Neural progenitor cell (in vitro differentiated cells): ENCODE measurements around the gene WDR74. TPM values are rescaled to one million over a fixed set of nuclear protein-coding genes. Genes with fewer than 3 reads are reported as not detected.
A peak's percentile ranks its signal among the peaks of the same experiment; 100 is the strongest.

Experiments
- DNase-seq: peaks from one replicate; pipeline ENCODE4 v3.0.0-alpha.2; 2016; ENCODE audit warnings: low spot score
- H2AFZ ChIP-seq: fragments of 200-600 bp; sonication (generic); replicated peaks from 2 replicates; pipeline ENCODE4 v1.6.1; 2016; ENCODE audit warnings: antibody characterized with exemption
- H3F3A ChIP-seq: fragments of 200-600 bp; sonication (generic); 2 replicates; pipeline ENCODE4 v1.6.1; 2016; ENCODE audit warnings: antibody characterized with exemption, low read depth
- H3K27ac ChIP-seq: fragments of 200-600 bp; sonication (generic); 2 replicates; pipeline ENCODE4 v1.5.1; 2016; ENCODE audit warnings: mild to moderate bottlenecking
- H3K27me3 ChIP-seq: fragments of 200-600 bp; sonication (generic); 2 replicates; pipeline ENCODE4 v1.6.1; 2016; ENCODE audit warnings: mild to moderate bottlenecking, moderate library complexity
- H3K36me3 ChIP-seq: fragments of 200-600 bp; sonication (generic); 2 replicates; pipeline ENCODE4 v1.5.1; 2016
- H3K4me1 ChIP-seq: fragments of 200-600 bp; sonication (generic); 2 replicates; pipeline ENCODE4 v1.6.1; 2016; ENCODE audit warnings: mixed run types
- H3K4me2 ChIP-seq: fragments of 200-600 bp; sonication (generic); 2 replicates; pipeline ENCODE4 v1.6.1; 2016
- H3K4me3 ChIP-seq: fragments of 200-600 bp; sonication (generic); 2 replicates; pipeline ENCODE4 v1.5.1; 2016
- H3K79me2 ChIP-seq: fragments of 200-600 bp; sonication (generic); 2 replicates; pipeline ENCODE4 v1.6.1; 2016; ENCODE audit warnings: low read depth
- H3K9ac ChIP-seq: fragments of 200-600 bp; sonication (generic); 2 replicates; pipeline ENCODE4 v1.6.1; 2016
- H3K9me3 ChIP-seq: fragments of 200-600 bp; sonication (generic); 2 replicates; pipeline ENCODE4 v1.5.1; 2016; ENCODE audit warnings: low read depth
- H4K20me1 ChIP-seq: fragments of 200-600 bp; sonication (generic); 2 replicates; pipeline ENCODE4 v1.6.1; 2016; ENCODE audit warnings: low read depth
- H3K27ac Mint-ChIP-seq: 3 replicates; pipeline ENCODE4 v1.8.0; 2021; ENCODE audit warnings: mixed read lengths
- H3K27me3 Mint-ChIP-seq: 2 replicates; pipeline ENCODE4 v1.8.0; 2022; ENCODE audit warnings: low read depth, mild to moderate bottlenecking, inconsistent platforms, moderate library complexity, mixed read lengths; ENCODE audit not compliant: insufficient read depth
- H3K36me3 Mint-ChIP-seq: 3 replicates; pipeline ENCODE4 v1.8.0; 2021; ENCODE audit warnings: mixed read lengths
- H3K4me1 Mint-ChIP-seq: 3 replicates; pipeline ENCODE4 v1.8.0; 2021; ENCODE audit warnings: mixed read lengths
- H3K4me3 Mint-ChIP-seq: 3 replicates; pipeline ENCODE4 v1.8.0; 2021; ENCODE audit warnings: mild to moderate bottlenecking, moderate library complexity, mixed read lengths
- H3K9me3 Mint-ChIP-seq: 3 replicates; pipeline ENCODE4 v1.8.0; 2020; ENCODE audit warnings: mixed read lengths
- CTCF ChIP-seq: fragments of 200-600 bp; sonication (generic); IDR thresholded peaks from 2 replicates; pipeline ENCODE4 v1.5.1; 2017; ENCODE audit warnings: antibody characterized with exemption, mild to moderate bottlenecking
- EZH2 ChIP-seq: fragments of 200-600 bp; sonication (generic); IDR thresholded peaks from 2 replicates; pipeline ENCODE4 v1.6.1; 2017; ENCODE audit warnings: antibody characterized with exemption, mild to moderate bottlenecking, moderate library complexity
- EZH2phosphoT487 ChIP-seq: fragments of 200-600 bp; sonication (generic); IDR thresholded peaks from 2 replicates; pipeline ENCODE4 v1.6.1; 2017; ENCODE audit warnings: antibody characterized with exemption
- total RNA-seq: library from RNA; depleted of rRNA; stranded (reverse); fragments of >200 nt; gene quantifications from 2 replicates; pipeline ENCODE4 v1.2.3, GENCODE V29; 2015; ENCODE audit warnings: low replicate concordance

The WDR74 gene
- total RNA-seq, 1 donor from 2014 or later = 40.0 TPM

GRCh38 chr11:62794201-62794775 lies 45.1 kb downstream of the WDR74 start:
- no peak overlapping the region for H3K27ac Mint-ChIP-seq
- TF ChIP-seq EZH2phosphoT487 = no peak
- no peak for TF ChIP-seq CTCF
- no peak for TF ChIP-seq EZH2
- no peaks in the 10 kb centered on the region for H3K9me3 Mint-ChIP-seq
- Histone ChIP-seq H3K4me2 (no peak overlapping the region), H3K4me1 (peaks cover 6% of the 10 kb centered on the region), H3K27me3 (no peaks in the 10 kb centered on the region), H3K79me2 (peaks cover 25% of the 10 kb centered on the region), H2AFZ (no peak overlapping the region), H3K9me3 (no peaks in the 10 kb centered on the region), H3F3A (peaks cover 36% of the 10 kb centered on the region), H4K20me1 (peaks cover 12% of the 10 kb centered on the region), H3K4me3 (no peak overlapping the region), H3K9ac (no peak overlapping the region), H3K36me3 (peaks cover 6% of the 10 kb centered on the region), H3K27ac (no peak overlapping the region)
- peaks cover 41% of the 10 kb centered on the region for H3K36me3 Mint-ChIP-seq
- no peak overlapping the region for H3K4me3 Mint-ChIP-seq
- H3K27me3 Mint-ChIP-seq = peaks cover 4% of the 10 kb centered on the region
- H3K4me1 Mint-ChIP-seq = peaks cover 19% of the 10 kb centered on the region
- no peak for DNase-seq

- Histone ChIP-seq H3K9me3 (no peaks in the 10 kb centered on the region), H3F3A (peaks cover 54% of the 10 kb centered on the region), H3K27me3 (no peaks in the 10 kb centered on the region), H3K79me2 (peaks cover 45% of the 10 kb centered on the region), H3K4me3 (peak overlapping the region; percentile 86), H3K9ac (no peak overlapping the region), H3K27ac (peak overlapping the region; percentile 2), H2AFZ (no peak overlapping the region), H3K4me2 (peak overlapping the region; percentile 86), H3K4me1 (peaks cover 6% of the 10 kb centered on the region), H4K20me1 (peaks cover 12% of the 10 kb centered on the region), H3K36me3 (peaks cover 6% of the 10 kb centered on the region)
- Mint-ChIP-seq H3K36me3 (peaks cover 35% of the 10 kb centered on the region), H3K4me1 (peaks cover 27% of the 10 kb centered on the region), H3K27me3 (peaks cover 5% of the 10 kb centered on the region), H3K9me3 (no peaks in the 10 kb centered on the region), H3K27ac (peak overlapping the region; percentile 98), H3K4me3 (peak overlapping the region; percentile 89)
- no peak for TF ChIP-seq EZH2phosphoT487
- TF ChIP-seq EZH2 = no peak
- no peak for TF ChIP-seq CTCF
- peak; percentile 44 for DNase-seq
Measured at GRCh38 chr11:62792202-62792575, 47.2 kb downstream of the WDR74 start.

DNA sequence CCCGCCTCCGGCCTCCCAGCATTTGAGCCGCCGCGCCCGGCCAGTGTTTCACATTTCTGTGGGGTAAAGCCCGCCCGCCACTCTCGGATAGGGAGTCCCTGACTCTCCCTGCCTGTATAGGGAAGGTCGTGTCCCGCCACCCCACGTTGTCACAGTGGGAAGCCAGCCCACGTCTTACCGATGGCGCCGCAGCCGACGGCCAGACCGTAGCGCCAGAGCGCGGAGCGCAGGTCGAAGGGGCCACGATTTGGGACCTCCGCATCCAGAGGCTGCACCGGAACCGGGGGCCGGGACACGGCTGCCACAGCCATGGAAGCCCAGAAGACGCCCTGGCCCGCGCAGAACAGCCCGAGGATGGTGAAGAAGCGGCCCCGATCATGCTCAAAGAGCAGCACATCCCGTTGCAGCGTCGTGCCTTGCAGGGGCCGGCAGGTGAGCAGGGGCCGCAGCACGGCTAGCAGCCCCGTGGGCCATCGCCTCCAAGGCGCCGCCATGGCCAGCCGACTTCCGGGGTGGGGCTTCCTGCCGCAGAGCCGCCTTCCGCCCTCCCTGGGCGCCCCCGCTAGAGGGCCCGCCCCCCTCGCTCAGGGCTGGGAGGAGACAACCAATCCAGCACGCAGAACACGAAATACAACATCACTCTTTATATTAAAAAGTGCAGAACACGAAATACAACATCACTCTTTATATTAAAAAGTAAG lies 47.7 kb downstream of the WDR74 start, which contains the start of gene TMEM223:
Gene TMEM223 (minus strand): TSS at position 506 of the 701 bp plus-strand sequence. CDS start 12 bp downstream, at position 494.
- peaks cover 5% of the 10 kb centered on the region for H3K27me3 Mint-ChIP-seq
- H3K79me2 ChIP-seq = peaks cover 45% of the 10 kb centered on the region
- H3F3A ChIP-seq = peaks cover 60% of the 10 kb centered on the region
- H3K9me3 ChIP-seq = no peaks in the 10 kb centered on the region
- TF ChIP-seq EZH2 = no peak
- TF ChIP-seq CTCF = peak; percentile 24
- TF ChIP-seq EZH2phosphoT487 = no peak
- peak within 1 kb of the TSS; percentile 86 for H3K4me2 ChIP-seq
- peak within 1 kb of the TSS; percentile 86 for H3K4me3 ChIP-seq
- H2AFZ ChIP-seq = peak within 1 kb of the TSS; percentile 14
- peaks cover 27% of the 10 kb centered on the region for H3K4me1 Mint-ChIP-seq
- H3K27ac ChIP-seq = peak within 1 kb of the TSS; percentile 2
- peaks cover 6% of the 10 kb centered on the region for H3K36me3 ChIP-seq
- peaks cover 12% of the 10 kb centered on the region for H4K20me1 ChIP-seq
- H3K27ac Mint-ChIP-seq = peak within 1 kb of the TSS; percentile 98
- no peaks in the 10 kb centered on the region for H3K27me3 ChIP-seq
- H3K4me1 ChIP-seq = peaks cover 6% of the 10 kb centered on the region
- peak within 1 kb of the TSS; percentile 89 for H3K4me3 Mint-ChIP-seq
- H3K9me3 Mint-ChIP-seq = no peaks in the 10 kb centered on the region
- peaks cover 34% of the 10 kb centered on the region for H3K36me3 Mint-ChIP-seq
- DNase-seq = peak; percentile 90
- H3K9ac ChIP-seq = peak within 1 kb of the TSS; percentile 68
